ENCODE measurements around the gene CALML4. TPM values are rescaled to one million over a fixed set of nuclear protein-coding genes. Genes with fewer than 3 reads are reported as not detected.

The CALML4 gene
- total and polyA plus RNA-seq, 4 donors: 3.6 to 8.0 (median 6.5) TPM

Other genes with a start within 250 kb of the CALML4 start
- 10 to 100 TPM; 10.6 to 15.9 TPM for gene PIAS1, start 151.0 kb downstream of the CALML4 start, total RNA-seq
- gene PIAS1, start 151.0 kb downstream of the CALML4 start, polyA plus RNA-seq: 10 to 100 TPM in 1 of 2 donors, 1 to 10 TPM in 1; 5.6 to 18.8 TPM
- gene CLN6, start 24.4 kb upstream of the CALML4 start, total RNA-seq: 10 to 100 TPM; 17.4 to 21.2 TPM
- 10 to 100 TPM in 1 of 2 donors, 1 to 10 TPM in 1; 7.2 to 13.3 TPM for gene CLN6, start 24.4 kb upstream of the CALML4 start, polyA plus RNA-seq
- gene FEM1B, start 72.4 kb upstream of the CALML4 start, total RNA-seq: 10 to 100 TPM; 27.7 to 39.5 TPM
- gene FEM1B, start 72.4 kb upstream of the CALML4 start, polyA plus RNA-seq: 1 to 10 TPM; 6.2 to 8.0 TPM
- gene ITGA11, start 226.8 kb upstream of the CALML4 start, total RNA-seq: 1 to 10 TPM in 1 of 2 donors, under 1 TPM in 1; 0.92 to 1.0 TPM
- gene ITGA11, start 226.8 kb upstream of the CALML4 start, polyA plus RNA-seq: under 1 TPM; 0.32 to 0.42 TPM

All from liver (tissue), 4 donors.